Coronary artery (tissue), 2 donors: ENCODE measurements around the gene EEFSEC.

Experiments used
- DNase-seq: peaks from one replicate; pipeline ENCODE4 v3.0.0-alpha.2; 2017; ENCODE audit warnings: low spot score
- H3K27ac ChIP-seq, 2 donors: fragments of 200-600 bp; sonication (generic); one replicate each; pipeline ENCODE4 v1.5.1; 2016 to 2019
- H3K4me3 ChIP-seq: fragments of 200-600 bp; sonication (generic); 2 replicates; pipeline ENCODE4 v1.5.1; 2016; ENCODE audit warnings: mild to moderate bottlenecking, moderate library complexity
- TF ChIP-seq, protein P1 (sequence below): fragments of 200-600 bp; sonication (generic); IDR thresholded peaks from one replicate; pipeline ENCODE4 v1.5.1; 2019; ENCODE audit warnings: antibody characterized with exemption

The EEFSEC gene

DNA sequence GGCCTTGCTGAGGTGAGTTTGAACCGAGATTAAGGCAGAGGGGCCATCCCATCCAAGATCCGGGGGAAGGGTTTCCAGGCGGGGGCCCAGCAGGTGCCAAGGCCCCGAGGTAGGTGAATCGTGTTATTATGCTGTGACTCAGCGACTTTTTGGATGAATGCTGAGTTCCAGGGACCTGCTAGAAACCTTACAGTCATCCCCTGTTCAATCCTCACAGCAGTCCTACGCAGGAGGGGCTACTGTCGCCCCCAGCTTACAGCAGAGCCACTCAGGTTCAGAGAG is 272.5 kb downstream of the EEFSEC start:
- H3K27ac ChIP-seq, result no peak overlapping the region
- TF ChIP-seq, protein P1, sequence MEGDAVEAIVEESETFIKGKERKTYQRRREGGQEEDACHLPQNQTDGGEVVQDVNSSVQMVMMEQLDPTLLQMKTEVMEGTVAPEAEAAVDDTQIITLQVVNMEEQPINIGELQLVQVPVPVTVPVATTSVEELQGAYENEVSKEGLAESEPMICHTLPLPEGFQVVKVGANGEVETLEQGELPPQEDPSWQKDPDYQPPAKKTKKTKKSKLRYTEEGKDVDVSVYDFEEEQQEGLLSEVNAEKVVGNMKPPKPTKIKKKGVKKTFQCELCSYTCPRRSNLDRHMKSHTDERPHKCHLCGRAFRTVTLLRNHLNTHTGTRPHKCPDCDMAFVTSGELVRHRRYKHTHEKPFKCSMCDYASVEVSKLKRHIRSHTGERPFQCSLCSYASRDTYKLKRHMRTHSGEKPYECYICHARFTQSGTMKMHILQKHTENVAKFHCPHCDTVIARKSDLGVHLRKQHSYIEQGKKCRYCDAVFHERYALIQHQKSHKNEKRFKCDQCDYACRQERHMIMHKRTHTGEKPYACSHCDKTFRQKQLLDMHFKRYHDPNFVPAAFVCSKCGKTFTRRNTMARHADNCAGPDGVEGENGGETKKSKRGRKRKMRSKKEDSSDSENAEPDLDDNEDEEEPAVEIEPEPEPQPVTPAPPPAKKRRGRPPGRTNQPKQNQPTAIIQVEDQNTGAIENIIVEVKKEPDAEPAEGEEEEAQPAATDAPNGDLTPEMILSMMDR, result no peak

DNA sequence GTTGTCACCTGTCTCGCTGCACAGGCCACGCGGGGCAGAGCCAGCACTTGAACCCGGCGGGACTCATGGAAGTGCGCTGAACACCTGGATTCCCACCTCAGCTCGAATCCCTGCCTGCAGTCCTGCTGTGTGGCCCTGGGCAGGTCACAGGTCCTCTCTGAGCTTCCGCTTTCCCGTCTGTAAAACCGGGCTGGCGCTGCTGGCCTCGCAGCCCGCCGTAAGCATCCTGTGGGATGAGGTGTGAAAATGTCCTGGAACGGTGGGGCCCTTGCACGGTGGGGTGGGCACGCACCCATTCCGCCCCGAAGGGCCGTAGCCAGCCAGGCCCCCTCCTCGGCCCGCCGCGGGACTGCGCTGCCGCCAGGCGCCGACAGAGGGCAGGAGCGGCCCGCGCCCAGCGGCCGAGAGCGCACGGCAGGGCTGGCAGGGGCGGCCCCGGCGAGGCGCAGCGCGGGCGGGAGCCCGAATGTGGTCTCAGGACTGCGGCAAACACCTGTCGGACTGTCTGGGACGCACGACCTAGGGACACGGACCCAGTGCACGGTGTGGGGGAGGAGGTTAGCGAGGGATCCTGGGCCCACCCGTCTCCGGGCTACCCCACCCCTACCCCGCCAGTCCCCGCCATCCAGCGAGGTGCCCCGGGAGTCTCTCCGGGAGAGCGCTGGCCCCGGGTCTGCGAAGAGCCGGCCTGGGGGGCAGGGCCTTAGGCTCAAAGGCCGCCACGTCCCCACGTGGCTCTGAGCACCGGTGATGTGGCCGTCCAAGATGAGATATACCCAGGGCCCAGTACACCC is 273.0 kb downstream of the EEFSEC start:
- no peak for DNase-seq
- TF ChIP-seq, protein P1, result peak; percentile 96
- H3K4me3 ChIP-seq, result peak overlapping the region; percentile 59
- H3K27ac ChIP-seq, result no peak overlapping the region

More for the DNA sequence above, 272.5 kb downstream of the EEFSEC start:
- peak overlapping the region; percentile 59 for H3K4me3 ChIP-seq
- no peak for DNase-seq

DNA sequence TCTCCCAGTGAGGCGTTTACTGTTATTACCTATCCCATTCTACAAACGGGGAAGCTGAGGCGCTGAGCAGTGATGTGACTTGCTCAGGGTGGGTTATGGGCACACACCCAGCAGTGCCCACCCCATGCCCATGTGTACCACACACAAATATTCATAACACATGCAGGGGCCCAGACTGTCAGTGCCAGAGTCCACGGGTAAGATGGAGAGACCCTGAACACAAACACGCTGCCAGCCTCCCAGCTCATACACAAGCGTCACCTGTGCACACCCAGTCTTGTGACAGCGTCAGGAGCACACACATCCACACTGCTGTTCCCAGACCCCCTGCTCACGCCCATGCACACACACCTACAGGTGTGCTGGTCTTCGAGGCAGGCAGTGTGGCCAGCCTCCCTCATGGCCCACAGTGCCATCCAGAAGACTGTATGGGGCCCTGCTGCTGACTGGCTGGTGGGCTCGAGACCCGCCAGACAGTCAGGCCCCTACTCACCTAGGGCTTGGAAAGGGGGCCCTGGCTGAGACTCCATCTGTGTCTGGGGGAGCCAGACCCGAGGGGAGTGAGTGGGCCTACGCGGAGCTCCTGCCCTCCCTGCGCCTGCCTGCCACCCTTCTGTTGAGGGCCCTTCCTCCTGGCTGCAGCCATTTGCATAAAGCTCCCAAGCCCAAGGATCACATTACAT is 274.0 kb downstream of the EEFSEC start:
- Histone ChIP-seq H3K27ac (no peak overlapping the region), H3K4me3 (no peak overlapping the region)
- TF ChIP-seq, protein P1, result no peak
- DNase-seq, result no peak

DNA sequence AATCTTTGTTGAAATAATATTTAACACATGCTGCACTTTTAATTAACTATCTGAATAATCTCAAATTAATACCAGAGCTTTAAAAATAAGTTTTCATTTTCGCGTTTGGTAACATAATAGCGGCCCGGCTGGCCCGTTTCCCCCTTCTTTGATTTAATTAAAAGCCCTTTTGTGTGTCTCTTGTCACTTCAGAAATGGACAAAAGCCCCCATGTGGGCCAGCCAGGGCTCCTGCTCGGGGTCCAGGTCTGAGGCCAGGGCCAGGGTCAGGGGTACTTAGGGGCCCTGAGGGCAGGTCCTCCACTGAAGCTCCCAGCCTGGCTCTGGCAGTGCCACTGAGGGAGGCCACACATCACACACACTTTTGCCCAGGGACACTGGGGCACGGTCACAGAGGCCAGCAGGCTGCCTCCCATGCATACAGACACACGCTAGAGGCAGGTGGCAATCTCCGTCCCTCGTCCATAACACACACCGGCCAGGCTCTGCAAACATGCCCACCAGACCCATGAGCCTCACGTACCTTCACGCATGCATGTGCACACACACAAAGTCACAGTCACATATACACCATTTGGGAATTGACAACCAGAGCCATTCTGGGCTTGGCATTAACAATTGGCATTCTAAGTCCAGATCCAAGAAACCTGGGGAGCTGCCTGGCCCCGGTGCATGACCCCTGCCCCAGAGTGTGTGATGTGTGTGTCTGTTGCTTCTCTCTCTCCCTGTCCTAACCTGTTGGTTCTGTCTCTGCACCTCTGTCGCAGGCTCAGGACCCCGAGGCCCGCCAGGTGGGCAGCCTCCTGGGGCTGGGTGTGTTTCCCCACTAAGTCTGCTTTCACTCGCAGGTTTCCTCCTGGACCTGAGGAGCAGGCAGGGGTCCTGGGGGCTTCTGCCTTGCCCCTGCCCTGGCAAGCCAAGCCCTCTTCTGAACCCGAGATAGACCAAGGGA is 274.9 kb downstream of the EEFSEC start:
- TF ChIP-seq, protein P1, result no peak
- H3K4me3 ChIP-seq, result no peak overlapping the region
- no peak for DNase-seq
- H3K27ac ChIP-seq, result no peak overlapping the region

DNA sequence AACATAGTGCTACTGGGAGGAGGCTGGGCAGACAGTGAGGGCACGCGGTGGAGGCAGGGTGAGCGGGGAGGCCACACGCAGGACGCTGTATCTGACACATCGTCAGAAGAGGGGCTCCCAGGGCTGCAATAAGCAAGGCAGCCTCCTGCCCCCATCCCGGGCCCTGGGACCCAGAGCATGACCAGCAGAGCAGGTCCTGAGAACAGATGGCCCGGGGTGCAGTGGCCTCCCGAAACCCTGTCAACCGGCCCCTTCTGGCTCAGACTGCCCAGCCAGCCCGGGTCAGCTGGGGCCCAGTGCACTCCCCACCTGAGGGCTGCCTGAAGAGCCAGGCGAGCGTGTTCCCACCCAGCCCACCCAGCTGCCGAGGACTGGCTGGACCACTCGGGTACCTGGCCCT is 276.0 kb downstream of the EEFSEC start:
- DNase-seq, result no peak
- TF ChIP-seq, protein P1, result no peak
- Histone ChIP-seq H3K27ac (no peak overlapping the region), H3K4me3 (no peak overlapping the region)

DNA sequence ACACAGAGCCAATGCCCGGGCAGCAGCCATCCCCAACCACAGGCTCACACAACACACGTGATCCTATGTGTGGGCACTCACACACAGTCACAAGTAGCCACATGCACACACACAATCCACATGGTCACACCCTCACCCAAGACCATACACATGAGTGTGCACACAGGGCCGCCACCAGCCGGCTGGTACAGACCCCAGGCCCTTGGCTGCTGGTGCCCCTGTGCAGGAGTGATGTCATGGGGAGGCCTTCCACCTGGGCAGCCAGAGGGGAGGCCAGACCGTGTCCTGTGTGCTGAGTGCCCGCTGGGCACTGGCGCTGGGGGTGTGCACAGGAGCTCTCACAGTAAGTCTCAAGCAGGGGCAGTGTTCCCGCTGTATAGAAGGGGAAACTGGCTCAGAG is 276.5 kb downstream of the EEFSEC start:
- Histone ChIP-seq H3K27ac (no peak overlapping the region), H3K4me3 (no peak overlapping the region)
- no peak for DNase-seq
- TF ChIP-seq, protein P1, result no peak
